Loucy (cell line): Measurements from ENCODE around the gene BCL2.

ENCODE experiments used
- H2AFZ ChIP-seq: fragments of 200-600 bp; sonication (generic); 2 replicates; pipeline ENCODE4 v1.6.0; 2016; ENCODE audit warnings: antibody characterized with exemption, mild to moderate bottlenecking, low read length, moderate library complexity
- H3F3A ChIP-seq: fragments of 200-600 bp; 2 replicates; pipeline ENCODE4 v1.6.0; 2016; ENCODE audit warnings: antibody characterized with exemption, low read depth, mild to moderate bottlenecking
- H3K27me3 ChIP-seq: fragments of 200-600 bp; sonication (generic); 2 replicates; pipeline ENCODE4 v1.6.1; 2014; ENCODE audit warnings: low read length, mild to moderate bottlenecking; ENCODE audit not compliant: insufficient read depth, poor library complexity, severe bottlenecking
- H3K36me3 ChIP-seq: fragments of 200-600 bp; sonication (generic); 2 replicates; pipeline ENCODE4 v1.6.1; 2016; ENCODE audit warnings: low read length; ENCODE audit not compliant: insufficient read depth
- H3K4me1 ChIP-seq: fragments of 200-600 bp; sonication (generic); 2 replicates; pipeline ENCODE4 v1.5.1; 2014; ENCODE audit warnings: low read length, mild to moderate bottlenecking; ENCODE audit not compliant: insufficient read depth, poor library complexity, severe bottlenecking
- H3K4me2 ChIP-seq: fragments of 200-600 bp; sonication (generic); 2 replicates; pipeline ENCODE4 v1.6.0; 2014; ENCODE audit warnings: antibody characterized with exemption, low read length, low read depth, mild to moderate bottlenecking; ENCODE audit not compliant: poor library complexity, severe bottlenecking
- H3K4me3 ChIP-seq: fragments of 200-600 bp; sonication (generic); 2 replicates; pipeline ENCODE4 v1.5.1; 2014; ENCODE audit warnings: low read length, mild to moderate bottlenecking, mixed read lengths; ENCODE audit not compliant: poor library complexity, severe bottlenecking
- H3K79me2 ChIP-seq: fragments of 200-600 bp; sonication (generic); 2 replicates; pipeline ENCODE4 v1.6.1; 2014; ENCODE audit warnings: low read length; ENCODE audit not compliant: insufficient read depth
- H3K9ac ChIP-seq: fragments of 200-600 bp; sonication (generic); 2 replicates; pipeline ENCODE4 v1.6.0; 2014; ENCODE audit warnings: mild to moderate bottlenecking, low read depth, low read length, moderate library complexity; ENCODE audit not compliant: poor library complexity, severe bottlenecking
- H3K9me2 ChIP-seq: fragments of 200-600 bp; sonication (generic); replicated peaks from 2 replicates; pipeline ENCODE4 v1.6.1; 2016; ENCODE audit warnings: low read depth, low read length, mixed read lengths
- H3K9me3 ChIP-seq: fragments of 200-600 bp; sonication (generic); 2 replicates; pipeline ENCODE4 v1.6.1; 2014; ENCODE audit warnings: mild to moderate bottlenecking, antibody characterized with exemption, low read length, low read depth; ENCODE audit not compliant: insufficient read depth
- H4K20me1 ChIP-seq: fragments of 200-600 bp; sonication (generic); 2 replicates; pipeline ENCODE4 v1.6.0; 2014; ENCODE audit warnings: antibody characterized with exemption, low read length, mild to moderate bottlenecking; ENCODE audit not compliant: insufficient read depth, poor library complexity, severe bottlenecking
- CTCF ChIP-seq: fragments of 200-600 bp; sonication (generic); conservative IDR thresholded peaks from 2 replicates; pipeline ENCODE4 v1.5.1; 2014; ENCODE audit warnings: mild to moderate bottlenecking, antibody characterized with exemption, low read length
- EZH2phosphoT487 ChIP-seq: fragments of 200-600 bp; IDR thresholded peaks from 2 replicates; pipeline ENCODE4 v1.6.1; 2018; ENCODE audit warnings: antibody characterized with exemption, mild to moderate bottlenecking, moderate library complexity, borderline replicate concordance

Gene BCL2

DNA sequence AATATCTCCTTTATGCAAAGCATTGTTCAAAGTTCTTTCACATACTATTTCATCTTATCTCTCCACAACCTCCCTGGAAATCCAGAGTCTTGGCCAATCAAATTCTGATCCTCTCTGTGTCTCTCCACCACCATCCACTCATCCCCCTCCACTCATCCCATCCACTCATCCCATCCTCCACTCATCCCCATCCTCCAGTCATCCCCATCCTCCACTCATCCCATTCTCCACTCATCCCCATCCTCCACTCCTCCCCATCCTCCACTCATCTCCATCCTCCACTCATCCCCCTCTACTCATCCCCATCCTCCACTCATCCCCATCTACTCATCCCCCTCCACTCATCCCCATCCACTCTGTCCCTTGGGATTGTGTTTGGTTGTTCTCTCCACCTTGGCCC, 101.1 kb downstream of the BCL2 start:
- H3K79me2 ChIP-seq: peaks cover 47% of the 10 kb centered on the region
- TF ChIP-seq CTCF: no peak
- TF ChIP-seq EZH2phosphoT487: no peak

GRCh38 chr18:63216516-63217311, 102.9 kb downstream of the BCL2 start:
- Histone ChIP-seq H3K4me2 (no peak overlapping the region), H2AFZ (no peak overlapping the region), H3K27me3 (no peaks in the 10 kb centered on the region), H3K4me1 (peaks cover 8% of the 10 kb centered on the region), H3K4me3 (no peak overlapping the region), H3K36me3 (peaks cover 2% of the 10 kb centered on the region; the same call in 1 of the 2 replicates), H3K79me2 (peaks cover 44% of the 10 kb centered on the region), H3F3A (no peaks in the 10 kb centered on the region), H3K9ac (no peak overlapping the region), H3K9me2 (no peaks in the 10 kb centered on the region), H4K20me1 (no peaks in the 10 kb centered on the region), H3K9me3 (no peaks in the 10 kb centered on the region)
- TF ChIP-seq EZH2phosphoT487 (no peak), CTCF (no peak)

More for the DNA sequence above, 101.1 kb downstream of the BCL2 start:
- H3K36me3 ChIP-seq: no peaks in the 10 kb centered on the region
- no peak overlapping the region for H3K4me3 ChIP-seq
- H3K4me1 ChIP-seq: peaks cover 10% of the 10 kb centered on the region
- H2AFZ ChIP-seq: no peak overlapping the region
- no peak overlapping the region for H3K9ac ChIP-seq
- H3K9me3 ChIP-seq: no peaks in the 10 kb centered on the region
- no peaks in the 10 kb centered on the region for H3K9me2 ChIP-seq
- H3F3A ChIP-seq: no peaks in the 10 kb centered on the region
- H3K4me2 ChIP-seq: no peak overlapping the region
- H4K20me1 ChIP-seq: no peaks in the 10 kb centered on the region
- H3K27me3 ChIP-seq: no peaks in the 10 kb centered on the region

GRCh38 chr18:63213936-63214671, 105.5 kb downstream of the BCL2 start:
- Histone ChIP-seq H3K4me3 (no peak overlapping the region), H3K79me2 (peaks cover 33% of the 10 kb centered on the region), H2AFZ (no peak overlapping the region), H3K27me3 (no peaks in the 10 kb centered on the region), H3K4me1 (peaks cover 4% of the 10 kb centered on the region), H3K9me3 (no peaks in the 10 kb centered on the region), H3K9ac (no peak overlapping the region), H4K20me1 (no peaks in the 10 kb centered on the region), H3K36me3 (peaks cover 5% of the 10 kb centered on the region; the same call in 1 of the 2 replicates), H3K4me2 (no peak overlapping the region), H3K9me2 (no peaks in the 10 kb centered on the region), H3F3A (no peaks in the 10 kb centered on the region)
- TF ChIP-seq EZH2phosphoT487 (no peak), CTCF (no peak)
